GM23338 (cell line): Measurements from ENCODE around the gene B3GALT5.

Experiments used
- EZH2 ChIP-seq: fragments of 200-600 bp; sonication (generic); IDR thresholded peaks from one replicate; pipeline ENCODE4 v1.8.0; 2017; ENCODE audit warnings: antibody characterized with exemption, mild to moderate bottlenecking, low read depth; ENCODE audit not compliant: unreplicated experiment
- EZH2phosphoT487 ChIP-seq: fragments of 200-600 bp; sonication (generic); IDR thresholded peaks from one replicate; pipeline ENCODE4 v1.8.1; 2018; ENCODE audit warnings: antibody characterized with exemption; ENCODE audit not compliant: unreplicated experiment
- JUNB ChIP-seq: IDR thresholded peaks from one replicate; pipeline ENCODE4 v1.6.1; 2016; ENCODE audit warnings: antibody characterized with exemption; ENCODE audit not compliant: unreplicated experiment
- POLR2AphosphoS5 ChIP-seq: IDR thresholded peaks from 2 replicates; pipeline ENCODE4 v1.6.1; 2016; ENCODE audit warnings: antibody characterized with exemption, low read depth
- ZNF331 ChIP-seq: fragments of 250-450 bp; sonication (Bioruptor Pico); IDR thresholded peaks from 2 replicates; pipeline ENCODE4 v1.5.0; 2020; ENCODE audit warnings: low read depth, mild to moderate bottlenecking, moderate library complexity
- TF ChIP-seq, protein P1 (sequence below), 2 experiments: fragments of 200-600 bp in 1 of 2; sonication (generic) in 1 of 2; conservative IDR thresholded peaks; 2 replicates each; pipeline versions ENCODE4 v1.5.1 to v1.6.1; 2016 to 2017; ENCODE audit warnings: antibody characterized with exemption in 2 of 2, low read depth in 2 of 2, mild to moderate bottlenecking in 2 of 2, moderate library complexity in 1 of 2
- TF ChIP-seq, protein P2 (sequence below): fragments of 250-450 bp; sonication (Bioruptor Pico); IDR thresholded peaks from 2 replicates; pipeline ENCODE4 v1.5.0; 2020; ENCODE audit warnings: mild to moderate bottlenecking, moderate library complexity
- TF ChIP-seq, protein P3 (sequence below): IDR thresholded peaks from one replicate; pipeline ENCODE4 v1.6.1; 2018; ENCODE audit warnings: antibody characterized with exemption; ENCODE audit not compliant: unreplicated experiment
- TF ChIP-seq, protein P4 (sequence below): IDR thresholded peaks from 2 replicates; pipeline ENCODE4 v1.6.1; 2016; ENCODE audit warnings: antibody characterized with exemption

DNA sequence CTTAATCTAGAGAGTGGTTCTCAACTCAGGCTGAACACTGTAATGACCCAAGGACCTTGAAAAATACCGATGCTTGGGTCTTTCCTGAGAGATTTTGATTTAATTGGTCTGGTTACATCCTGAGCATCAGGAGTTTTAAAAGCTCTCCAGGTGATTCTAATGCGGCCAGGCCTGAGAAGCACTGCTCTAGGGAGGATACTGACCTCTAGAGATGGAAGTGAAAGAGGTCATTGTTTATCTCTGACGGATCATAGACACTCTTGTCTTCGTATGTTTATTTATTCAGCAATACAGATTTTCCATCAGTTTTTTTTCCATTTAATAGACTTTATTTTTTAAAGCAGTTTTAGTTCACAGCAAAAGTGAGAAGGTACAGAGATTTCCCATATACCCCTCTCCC is 77.7 kb downstream of the B3GALT5 start:
- TF ChIP-seq POLR2AphosphoS5 (no peak), EZH2 (no peak), JUNB (no peak), EZH2phosphoT487 (no peak), ZNF331 (no peak)
- TF ChIP-seq, protein P1, sequence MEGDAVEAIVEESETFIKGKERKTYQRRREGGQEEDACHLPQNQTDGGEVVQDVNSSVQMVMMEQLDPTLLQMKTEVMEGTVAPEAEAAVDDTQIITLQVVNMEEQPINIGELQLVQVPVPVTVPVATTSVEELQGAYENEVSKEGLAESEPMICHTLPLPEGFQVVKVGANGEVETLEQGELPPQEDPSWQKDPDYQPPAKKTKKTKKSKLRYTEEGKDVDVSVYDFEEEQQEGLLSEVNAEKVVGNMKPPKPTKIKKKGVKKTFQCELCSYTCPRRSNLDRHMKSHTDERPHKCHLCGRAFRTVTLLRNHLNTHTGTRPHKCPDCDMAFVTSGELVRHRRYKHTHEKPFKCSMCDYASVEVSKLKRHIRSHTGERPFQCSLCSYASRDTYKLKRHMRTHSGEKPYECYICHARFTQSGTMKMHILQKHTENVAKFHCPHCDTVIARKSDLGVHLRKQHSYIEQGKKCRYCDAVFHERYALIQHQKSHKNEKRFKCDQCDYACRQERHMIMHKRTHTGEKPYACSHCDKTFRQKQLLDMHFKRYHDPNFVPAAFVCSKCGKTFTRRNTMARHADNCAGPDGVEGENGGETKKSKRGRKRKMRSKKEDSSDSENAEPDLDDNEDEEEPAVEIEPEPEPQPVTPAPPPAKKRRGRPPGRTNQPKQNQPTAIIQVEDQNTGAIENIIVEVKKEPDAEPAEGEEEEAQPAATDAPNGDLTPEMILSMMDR (conservative IDR thresholded peaks at IDR 0.05; ENCODE audit: low read depth in 2 of 2), result peak; percentile 25 to 55; a peak in 2 of 4 replicates
- TF ChIP-seq, protein P2, sequence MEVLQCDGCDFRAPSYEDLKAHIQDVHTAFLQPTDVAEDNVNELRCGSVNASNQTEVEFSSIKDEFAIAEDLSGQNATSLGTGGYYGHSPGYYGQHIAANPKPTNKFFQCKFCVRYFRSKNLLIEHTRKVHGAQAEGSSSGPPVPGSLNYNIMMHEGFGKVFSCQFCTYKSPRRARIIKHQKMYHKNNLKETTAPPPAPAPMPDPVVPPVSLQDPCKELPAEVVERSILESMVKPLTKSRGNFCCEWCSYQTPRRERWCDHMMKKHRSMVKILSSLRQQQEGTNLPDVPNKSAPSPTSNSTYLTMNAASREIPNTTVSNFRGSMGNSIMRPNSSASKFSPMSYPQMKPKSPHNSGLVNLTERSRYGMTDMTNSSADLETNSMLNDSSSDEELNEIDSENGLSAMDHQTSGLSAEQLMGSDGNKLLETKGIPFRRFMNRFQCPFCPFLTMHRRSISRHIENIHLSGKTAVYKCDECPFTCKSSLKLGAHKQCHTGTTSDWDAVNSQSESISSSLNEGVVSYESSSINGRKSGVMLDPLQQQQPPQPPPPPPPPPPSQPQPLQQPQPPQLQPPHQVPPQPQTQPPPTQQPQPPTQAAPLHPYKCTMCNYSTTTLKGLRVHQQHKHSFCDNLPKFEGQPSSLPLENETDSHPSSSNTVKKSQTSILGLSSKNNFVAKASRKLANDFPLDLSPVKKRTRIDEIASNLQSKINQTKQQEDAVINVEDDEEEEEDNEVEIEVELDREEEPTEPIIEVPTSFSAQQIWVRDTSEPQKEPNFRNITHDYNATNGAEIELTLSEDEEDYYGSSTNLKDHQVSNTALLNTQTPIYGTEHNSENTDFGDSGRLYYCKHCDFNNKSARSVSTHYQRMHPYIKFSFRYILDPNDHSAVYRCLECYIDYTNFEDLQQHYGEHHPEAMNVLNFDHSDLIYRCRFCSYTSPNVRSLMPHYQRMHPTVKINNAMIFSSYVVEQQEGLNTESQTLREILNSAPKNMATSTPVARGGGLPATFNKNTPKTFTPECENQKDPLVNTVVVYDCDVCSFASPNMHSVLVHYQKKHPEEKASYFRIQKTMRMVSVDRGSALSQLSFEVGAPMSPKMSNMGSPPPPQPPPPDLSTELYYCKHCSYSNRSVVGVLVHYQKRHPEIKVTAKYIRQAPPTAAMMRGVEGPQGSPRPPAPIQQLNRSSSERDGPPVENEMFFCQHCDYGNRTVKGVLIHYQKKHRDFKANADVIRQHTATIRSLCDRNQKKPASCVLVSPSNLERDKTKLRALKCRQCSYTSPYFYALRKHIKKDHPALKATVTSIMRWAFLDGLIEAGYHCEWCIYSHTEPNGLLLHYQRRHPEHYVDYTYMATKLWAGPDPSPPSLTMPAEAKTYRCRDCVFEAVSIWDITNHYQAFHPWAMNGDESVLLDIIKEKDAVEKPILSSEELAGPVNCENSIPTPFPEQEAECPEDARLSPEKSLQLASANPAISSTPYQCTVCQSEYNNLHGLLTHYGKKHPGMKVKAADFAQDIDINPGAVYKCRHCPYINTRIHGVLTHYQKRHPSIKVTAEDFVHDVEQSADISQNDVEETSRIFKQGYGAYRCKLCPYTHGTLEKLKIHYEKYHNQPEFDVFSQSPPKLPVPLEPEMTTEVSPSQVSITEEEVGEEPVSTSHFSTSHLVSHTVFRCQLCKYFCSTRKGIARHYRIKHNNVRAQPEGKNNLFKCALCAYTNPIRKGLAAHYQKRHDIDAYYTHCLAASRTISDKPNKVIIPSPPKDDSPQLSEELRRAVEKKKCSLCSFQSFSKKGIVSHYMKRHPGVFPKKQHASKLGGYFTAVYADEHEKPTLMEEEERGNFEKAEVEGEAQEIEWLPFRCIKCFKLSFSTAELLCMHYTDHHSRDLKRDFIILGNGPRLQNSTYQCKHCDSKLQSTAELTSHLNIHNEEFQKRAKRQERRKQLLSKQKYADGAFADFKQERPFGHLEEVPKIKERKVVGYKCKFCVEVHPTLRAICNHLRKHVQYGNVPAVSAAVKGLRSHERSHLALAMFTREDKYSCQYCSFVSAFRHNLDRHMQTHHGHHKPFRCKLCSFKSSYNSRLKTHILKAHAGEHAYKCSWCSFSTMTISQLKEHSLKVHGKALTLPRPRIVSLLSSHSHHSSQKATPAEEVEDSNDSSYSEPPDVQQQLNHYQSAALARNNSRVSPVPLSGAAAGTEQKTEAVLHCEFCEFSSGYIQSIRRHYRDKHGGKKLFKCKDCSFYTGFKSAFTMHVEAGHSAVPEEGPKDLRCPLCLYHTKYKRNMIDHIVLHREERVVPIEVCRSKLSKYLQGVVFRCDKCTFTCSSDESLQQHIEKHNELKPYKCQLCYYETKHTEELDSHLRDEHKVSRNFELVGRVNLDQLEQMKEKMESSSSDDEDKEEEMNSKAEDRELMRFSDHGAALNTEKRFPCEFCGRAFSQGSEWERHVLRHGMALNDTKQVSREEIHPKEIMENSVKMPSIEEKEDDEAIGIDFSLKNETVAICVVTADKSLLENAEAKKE, result no peak
- TF ChIP-seq, protein P3, sequence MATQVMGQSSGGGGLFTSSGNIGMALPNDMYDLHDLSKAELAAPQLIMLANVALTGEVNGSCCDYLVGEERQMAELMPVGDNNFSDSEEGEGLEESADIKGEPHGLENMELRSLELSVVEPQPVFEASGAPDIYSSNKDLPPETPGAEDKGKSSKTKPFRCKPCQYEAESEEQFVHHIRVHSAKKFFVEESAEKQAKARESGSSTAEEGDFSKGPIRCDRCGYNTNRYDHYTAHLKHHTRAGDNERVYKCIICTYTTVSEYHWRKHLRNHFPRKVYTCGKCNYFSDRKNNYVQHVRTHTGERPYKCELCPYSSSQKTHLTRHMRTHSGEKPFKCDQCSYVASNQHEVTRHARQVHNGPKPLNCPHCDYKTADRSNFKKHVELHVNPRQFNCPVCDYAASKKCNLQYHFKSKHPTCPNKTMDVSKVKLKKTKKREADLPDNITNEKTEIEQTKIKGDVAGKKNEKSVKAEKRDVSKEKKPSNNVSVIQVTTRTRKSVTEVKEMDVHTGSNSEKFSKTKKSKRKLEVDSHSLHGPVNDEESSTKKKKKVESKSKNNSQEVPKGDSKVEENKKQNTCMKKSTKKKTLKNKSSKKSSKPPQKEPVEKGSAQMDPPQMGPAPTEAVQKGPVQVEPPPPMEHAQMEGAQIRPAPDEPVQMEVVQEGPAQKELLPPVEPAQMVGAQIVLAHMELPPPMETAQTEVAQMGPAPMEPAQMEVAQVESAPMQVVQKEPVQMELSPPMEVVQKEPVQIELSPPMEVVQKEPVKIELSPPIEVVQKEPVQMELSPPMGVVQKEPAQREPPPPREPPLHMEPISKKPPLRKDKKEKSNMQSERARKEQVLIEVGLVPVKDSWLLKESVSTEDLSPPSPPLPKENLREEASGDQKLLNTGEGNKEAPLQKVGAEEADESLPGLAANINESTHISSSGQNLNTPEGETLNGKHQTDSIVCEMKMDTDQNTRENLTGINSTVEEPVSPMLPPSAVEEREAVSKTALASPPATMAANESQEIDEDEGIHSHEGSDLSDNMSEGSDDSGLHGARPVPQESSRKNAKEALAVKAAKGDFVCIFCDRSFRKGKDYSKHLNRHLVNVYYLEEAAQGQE, result no peak
- TF ChIP-seq, protein P4, sequence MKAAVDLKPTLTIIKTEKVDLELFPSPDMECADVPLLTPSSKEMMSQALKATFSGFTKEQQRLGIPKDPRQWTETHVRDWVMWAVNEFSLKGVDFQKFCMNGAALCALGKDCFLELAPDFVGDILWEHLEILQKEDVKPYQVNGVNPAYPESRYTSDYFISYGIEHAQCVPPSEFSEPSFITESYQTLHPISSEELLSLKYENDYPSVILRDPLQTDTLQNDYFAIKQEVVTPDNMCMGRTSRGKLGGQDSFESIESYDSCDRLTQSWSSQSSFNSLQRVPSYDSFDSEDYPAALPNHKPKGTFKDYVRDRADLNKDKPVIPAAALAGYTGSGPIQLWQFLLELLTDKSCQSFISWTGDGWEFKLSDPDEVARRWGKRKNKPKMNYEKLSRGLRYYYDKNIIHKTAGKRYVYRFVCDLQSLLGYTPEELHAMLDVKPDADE, result no peak
